Heart left ventricle (tissue), 13 donors: ENCODE data around the gene PCBP1.
"Not testable (repeated sequence)": the region's sequence is repeated elsewhere in the genome, so short reads cannot be mapped to it uniquely, and the experiment has no call there.

Experiments used
- POLR2A ChIP-seq, 2 donors: fragments of 450-650 bp; IDR thresholded peaks; one replicate each; pipeline ENCODE4 v1.6.1; 2017; ENCODE audit warnings: antibody characterized with exemption in 2 of 2, mild to moderate bottlenecking in 2 of 2, moderate library complexity in 2 of 2
- TF ChIP-seq, protein P1 (sequence below), 12 donors: fragments of 200-600 bp; sonication (generic) in 4 of 12; IDR thresholded peaks; one replicate each; pipeline versions ENCODE4 v1.5.0 to v1.8.0; 2018 to 2022; ENCODE audit warnings: antibody characterized with exemption in 12 of 12, mild to moderate bottlenecking in 5 of 12
- donor health status: ischemic (EF 13 %, LVEDD 7.1; RV severe dilation, severe dysfunction).
- donor health status: DM: no; HTN: yes; CAD: no.
- donor health status: DM: no; HTN: no; CAD: no.
- donor health status: ischemic (EF 25% LVEDD 6.9; RV normal size, moderate dysfunction).
- donor health status: ischemic (EF 25% LVEDD 5.7; RV mildly dilated, moderate dysfunction).
- donor health status: ischemic (EF 35%, LVEDD 5.7; RV mildly dilated, moderate dysfunction).
- donor health status: nonischemic (EF 11% LVEDD 7.7; RV severe dilation, severe dysfunction).
- donor health status: DM: yes; HTN: yes; CAD: no.
- donor health status: PGD.
- donor health status: ischemic (EF 29% LVEDD 5.4; RV normal size, mild dysfunction).
- donor health status: nonischemic (EF 23%, LVEDD 6.1; RV moderate dilation, normal function).

DNA sequence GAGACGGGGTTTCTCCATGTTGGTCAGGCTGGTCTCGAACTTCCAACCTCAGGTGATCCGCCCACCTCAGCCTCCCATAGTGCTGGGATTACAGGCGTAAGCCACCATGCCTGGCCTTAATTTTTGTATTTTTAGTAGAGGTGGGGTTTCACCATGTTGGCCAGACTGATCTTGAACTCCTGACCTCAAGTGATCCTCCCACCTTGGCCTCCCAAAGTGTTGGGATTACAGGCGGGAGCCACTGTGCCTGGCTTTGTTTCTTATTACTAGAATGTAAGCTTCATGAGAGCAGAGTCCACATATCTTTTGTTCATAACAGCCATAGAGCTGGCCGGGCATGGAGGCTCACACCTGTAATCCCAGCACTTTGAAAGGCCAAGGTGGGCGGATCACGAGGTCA is 18.9 kb downstream of the PCBP1 start:
- TF ChIP-seq POLR2A (IDR thresholded peaks at IDR 0.05), result not testable (repeated sequence)
- TF ChIP-seq, protein P1, sequence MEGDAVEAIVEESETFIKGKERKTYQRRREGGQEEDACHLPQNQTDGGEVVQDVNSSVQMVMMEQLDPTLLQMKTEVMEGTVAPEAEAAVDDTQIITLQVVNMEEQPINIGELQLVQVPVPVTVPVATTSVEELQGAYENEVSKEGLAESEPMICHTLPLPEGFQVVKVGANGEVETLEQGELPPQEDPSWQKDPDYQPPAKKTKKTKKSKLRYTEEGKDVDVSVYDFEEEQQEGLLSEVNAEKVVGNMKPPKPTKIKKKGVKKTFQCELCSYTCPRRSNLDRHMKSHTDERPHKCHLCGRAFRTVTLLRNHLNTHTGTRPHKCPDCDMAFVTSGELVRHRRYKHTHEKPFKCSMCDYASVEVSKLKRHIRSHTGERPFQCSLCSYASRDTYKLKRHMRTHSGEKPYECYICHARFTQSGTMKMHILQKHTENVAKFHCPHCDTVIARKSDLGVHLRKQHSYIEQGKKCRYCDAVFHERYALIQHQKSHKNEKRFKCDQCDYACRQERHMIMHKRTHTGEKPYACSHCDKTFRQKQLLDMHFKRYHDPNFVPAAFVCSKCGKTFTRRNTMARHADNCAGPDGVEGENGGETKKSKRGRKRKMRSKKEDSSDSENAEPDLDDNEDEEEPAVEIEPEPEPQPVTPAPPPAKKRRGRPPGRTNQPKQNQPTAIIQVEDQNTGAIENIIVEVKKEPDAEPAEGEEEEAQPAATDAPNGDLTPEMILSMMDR (IDR thresholded peaks at IDR 0.05), result not testable (repeated sequence)
